ENCODE results near the gene OVCH2.
"Not testable (repeated sequence)": the region's sequence is repeated elsewhere in the genome, so short reads cannot be mapped to it uniquely, and the experiment has no call there.

Gene OVCH2

GRCh38 chr11:7706377-7706776, at the start of gene OVCH2:
TSS of gene OVCH2 (minus strand) at chr11:7706477. CDS start at chr11:7706394, 83 bp downstream.
- DNase-seq (ENCODE audit: low read depth), result no peak

- DNase-seq (ENCODE audit: low read depth), result no peak
These were observed 43.2 kb upstream of the OVCH2 start for GRCh38 chr11:7749456-7749855.

- not testable (repeated sequence) for DNase-seq (ENCODE audit: low read depth)
These were observed 28.5 kb upstream of the OVCH2 start for GRCh38 chr11:7734767-7735166.

GRCh38 chr11:7714786-7715185, 8.5 kb upstream of the OVCH2 start:
- no peak for DNase-seq (ENCODE audit: low read depth)

GRCh38 chr11:7703740-7704139, 2.5 kb downstream of the OVCH2 start:
- no peak for DNase-seq (ENCODE audit: low read depth)

- no peak for DNase-seq (ENCODE audit: low read depth)
These were observed 9.9 kb downstream of the OVCH2 start for GRCh38 chr11:7696424-7696823.

GRCh38 chr11:7694235-7694634, 12.0 kb downstream of the OVCH2 start:
- no peak for DNase-seq (ENCODE audit: low read depth)

- no peak for DNase-seq (ENCODE audit: low read depth)
These were observed 13.9 kb downstream of the OVCH2 start for GRCh38 chr11:7692426-7692825.

- DNase-seq (ENCODE audit: low read depth), result peak; percentile 85
These were observed 14.4 kb downstream of the OVCH2 start for GRCh38 chr11:7691759-7692350.

- DNase-seq (ENCODE audit: low read depth), result peak; percentile 60
These were observed 15.6 kb downstream of the OVCH2 start for GRCh38 chr11:7690648-7691047.

GRCh38 chr11:7689239-7689638, 17.0 kb downstream of the OVCH2 start:
- no peak for DNase-seq (ENCODE audit: low read depth)

GRCh38 chr11:7688238-7688826, 17.9 kb downstream of the OVCH2 start:
- DNase-seq (ENCODE audit: low read depth), result peak; percentile 23

GRCh38 chr11:7687386-7687785, 18.9 kb downstream of the OVCH2 start:
- DNase-seq (ENCODE audit: low read depth), result no peak

- DNase-seq (ENCODE audit: low read depth), result no peak
These were observed 19.5 kb downstream of the OVCH2 start for GRCh38 chr11:7686761-7687160.

- no peak for DNase-seq (ENCODE audit: low read depth)
These were observed 22.7 kb downstream of the OVCH2 start for GRCh38 chr11:7683571-7683970.

- DNase-seq (ENCODE audit: low read depth), result peak; percentile 63
These were observed 28.5 kb downstream of the OVCH2 start for GRCh38 chr11:7677796-7678201.

GRCh38 chr11:7677071-7677470, 29.2 kb downstream of the OVCH2 start:
- DNase-seq (ENCODE audit: low read depth), result peak; percentile 61

GRCh38 chr11:7675631-7676030, 30.6 kb downstream of the OVCH2 start:
- DNase-seq (ENCODE audit: low read depth), result no peak

GRCh38 chr11:7673724-7674434, 32.4 kb downstream of the OVCH2 start:
- peak; percentile 37 for DNase-seq (ENCODE audit: low read depth)

GRCh38 chr11:7672960-7673723, 33.1 kb downstream of the OVCH2 start, which contains the start of gene CYB5R2:
TSS of gene CYB5R2 (minus strand) at chr11:7673500. CDS start at chr11:7672825, 675 bp downstream.
- peak; percentile 57 for DNase-seq (ENCODE audit: low read depth)

- DNase-seq (ENCODE audit: low read depth), result peak; percentile 35
These were observed 33.9 kb downstream of the OVCH2 start for GRCh38 chr11:7672276-7672959.

Data from amniotic epithelial cell (primary cell).